WTC11 (cell line): ENCODE measurements around the gene YTHDF1. TPM values are rescaled to one million over a fixed set of nuclear protein-coding genes. Genes with fewer than 3 reads are reported as not detected.

Experiments
- ATAC-seq: fragments of 200-7000 bp; cut with Tn5 transposase; 2 replicates; pipeline ENCODE4 v1.10.0; 2021; ENCODE audit warnings: mild to moderate bottlenecking, moderate library complexity
- CTCF ChIA-PET: fragments of 300-600 bp; sonication (Branson Sonifier 250); formaldehyde crosslinking; loops from one replicate; lab custom pipeline; 2021; ENCODE audit warnings: antibody characterized with exemption; lab: Charles Lee
- POLR2A ChIA-PET: fragments of 350-600 bp; sonication (Branson Sonifier 250); formaldehyde crosslinking; loops from one replicate; lab custom pipeline; 2021; ENCODE audit warnings: antibody characterized with exemption; lab: Charles Lee
- DNase-seq: peaks from one replicate; pipeline ENCODE4 v3.0.0; 2021; ENCODE audit warnings: low spot score
- H3K27ac Mint-ChIP-seq: 2 replicates; pipeline ENCODE4 v1.8.0; 2021; ENCODE audit warnings: mixed read lengths
- H3K27me3 Mint-ChIP-seq: 2 replicates; pipeline ENCODE4 v1.8.0; 2021; ENCODE audit warnings: low read depth, mild to moderate bottlenecking, moderate library complexity, mixed read lengths
- H3K36me3 Mint-ChIP-seq: 2 replicates; pipeline ENCODE4 v1.8.0; 2021; ENCODE audit warnings: mixed read lengths
- H3K4me1 Mint-ChIP-seq: 2 replicates; pipeline ENCODE4 v1.8.0; 2022; ENCODE audit warnings: mixed read lengths
- H3K4me3 Mint-ChIP-seq: 2 replicates; pipeline ENCODE4 v1.8.0; 2021; ENCODE audit warnings: mild to moderate bottlenecking, moderate library complexity, mixed read lengths
- H3K9me3 Mint-ChIP-seq: 2 replicates; pipeline ENCODE4 v1.8.0; 2021; ENCODE audit warnings: mixed read lengths
- EMX1 ChIP-seq: fragments of 250-450 bp; sonication (Bioruptor Pico); IDR thresholded peaks from 2 replicates; pipeline ENCODE4 v1.8.0; 2021; ENCODE audit warnings: mild to moderate bottlenecking
- ERG ChIP-seq: fragments of 250-450 bp; sonication (Bioruptor Pico); IDR thresholded peaks from 2 replicates; pipeline ENCODE4 v1.8.0; 2021; ENCODE audit warnings: mild to moderate bottlenecking
- ETV6 ChIP-seq: sonication (generic); formaldehyde crosslinking; IDR thresholded peaks from 2 replicates; pipeline ENCODE4 v1.8.1; 2022; ENCODE audit warnings: mild to moderate bottlenecking, missing genetic modification reagents
- FOXK1 ChIP-seq: sonication (generic); formaldehyde crosslinking; IDR thresholded peaks from 2 replicates; pipeline ENCODE4 v1.8.0; 2022; ENCODE audit warnings: mild to moderate bottlenecking, moderate library complexity, missing genetic modification reagents
- HMGA2 ChIP-seq: fragments of 250-450 bp; sonication (Bioruptor Pico); IDR thresholded peaks from 2 replicates; pipeline ENCODE4 v1.4.0; 2021; ENCODE audit warnings: mild to moderate bottlenecking, moderate library complexity
- KAT7 ChIP-seq: sonication (generic); formaldehyde crosslinking; IDR thresholded peaks from 2 replicates; pipeline ENCODE4 v1.8.1; 2023; ENCODE audit warnings: missing genetic modification reagents, mild to moderate bottlenecking, borderline replicate concordance
- NFYB ChIP-seq: sonication (generic); formaldehyde crosslinking; conservative IDR thresholded peaks from 2 replicates; pipeline ENCODE4 v1.8.0; 2022; ENCODE audit warnings: low read depth, missing genetic modification reagents
- NR3C1 ChIP-seq: sonication (generic); formaldehyde crosslinking; conservative IDR thresholded peaks from 2 replicates; pipeline ENCODE4 v1.8.1; 2023; ENCODE audit warnings: low read depth, mild to moderate bottlenecking, missing genetic modification reagents
- RELA ChIP-seq: sonication (generic); formaldehyde crosslinking; IDR thresholded peaks from 2 replicates; pipeline ENCODE4 v1.8.1; 2022; ENCODE audit warnings: missing genetic modification reagents, mild to moderate bottlenecking, borderline replicate concordance
- SMAD3 ChIP-seq: sonication (generic); formaldehyde crosslinking; IDR thresholded peaks from 2 replicates; pipeline ENCODE4 v1.8.0; 2022; ENCODE audit warnings: missing genetic modification reagents, mild to moderate bottlenecking, borderline replicate concordance
- SOX15 ChIP-seq: fragments of 250-450 bp; sonication (Bioruptor Pico); IDR thresholded peaks from 2 replicates; pipeline ENCODE4 v1.9.0; 2021; ENCODE audit warnings: mild to moderate bottlenecking
- TCF7 ChIP-seq: sonication (generic); formaldehyde crosslinking; IDR thresholded peaks from 2 replicates; pipeline ENCODE4 v1.8.0; 2022; ENCODE audit warnings: mild to moderate bottlenecking, low read depth, missing genetic modification reagents, moderate library complexity
- TEAD4 ChIP-seq: sonication (generic); formaldehyde crosslinking; IDR thresholded peaks from 2 replicates; pipeline ENCODE4 v1.8.0; 2022; ENCODE audit warnings: mild to moderate bottlenecking, missing genetic modification reagents
- ZNF232 ChIP-seq: sonication (generic); formaldehyde crosslinking; IDR thresholded peaks from 2 replicates; pipeline ENCODE4 v1.8.0; 2022; ENCODE audit warnings: mild to moderate bottlenecking, missing genetic modification reagents
- total RNA-seq: library from RNA; stranded (reverse); gene quantifications from 3 replicates; pipeline ENCODE4 v1.2.3, GENCODE V29; 2021
- TF ChIP-seq, protein P1 (sequence below): fragments of 250-450 bp; sonication (Bioruptor Pico); conservative IDR thresholded peaks from 2 replicates; pipeline ENCODE4 v1.9.0; 2021; ENCODE audit warnings: mild to moderate bottlenecking
- TF ChIP-seq, protein P2 (sequence below): fragments of 250-450 bp; sonication (Bioruptor Pico); IDR thresholded peaks from 2 replicates; pipeline ENCODE4 v1.9.0; 2021; ENCODE audit warnings: moderate library complexity, mild to moderate bottlenecking, inconsistent platforms, borderline replicate concordance
- TF ChIP-seq, protein P3 (sequence below): sonication (generic); formaldehyde crosslinking; IDR thresholded peaks from 2 replicates; pipeline ENCODE4 v1.8.1; 2022; ENCODE audit warnings: mild to moderate bottlenecking, moderate library complexity, missing genetic modification reagents
- TF ChIP-seq, protein P4 (sequence below): sonication (generic); formaldehyde crosslinking; IDR thresholded peaks from 2 replicates; pipeline ENCODE4 v1.8.1; 2022; ENCODE audit warnings: missing genetic modification reagents, borderline replicate concordance
- TF ChIP-seq, protein P5 (sequence below): sonication (generic); formaldehyde crosslinking; IDR thresholded peaks from 2 replicates; pipeline ENCODE4 v1.8.0; 2023; ENCODE audit warnings: missing genetic modification reagents
- TF ChIP-seq, protein P6 (sequence below): sonication (generic); formaldehyde crosslinking; IDR thresholded peaks from 2 replicates; pipeline ENCODE4 v1.8.1; 2023; ENCODE audit warnings: mild to moderate bottlenecking, missing genetic modification reagents, moderate library complexity

Gene YTHDF1
- total RNA-seq, 1 experiment from 2014 or later = 61.3 TPM

- TF ChIP-seq SMAD3 = no peak
- TF ChIP-seq SOX15 (CRISPR knock-in tag) = no peak
- no peak for TF ChIP-seq HMGA2 (CRISPR knock-in tag)
- TF ChIP-seq RELA (CRISPR knock-in tag) = peak; percentile 58; the same call in 1 of the 2 replicates
- no peak for TF ChIP-seq EMX1 (CRISPR knock-in tag)
- TF ChIP-seq, protein P1, sequence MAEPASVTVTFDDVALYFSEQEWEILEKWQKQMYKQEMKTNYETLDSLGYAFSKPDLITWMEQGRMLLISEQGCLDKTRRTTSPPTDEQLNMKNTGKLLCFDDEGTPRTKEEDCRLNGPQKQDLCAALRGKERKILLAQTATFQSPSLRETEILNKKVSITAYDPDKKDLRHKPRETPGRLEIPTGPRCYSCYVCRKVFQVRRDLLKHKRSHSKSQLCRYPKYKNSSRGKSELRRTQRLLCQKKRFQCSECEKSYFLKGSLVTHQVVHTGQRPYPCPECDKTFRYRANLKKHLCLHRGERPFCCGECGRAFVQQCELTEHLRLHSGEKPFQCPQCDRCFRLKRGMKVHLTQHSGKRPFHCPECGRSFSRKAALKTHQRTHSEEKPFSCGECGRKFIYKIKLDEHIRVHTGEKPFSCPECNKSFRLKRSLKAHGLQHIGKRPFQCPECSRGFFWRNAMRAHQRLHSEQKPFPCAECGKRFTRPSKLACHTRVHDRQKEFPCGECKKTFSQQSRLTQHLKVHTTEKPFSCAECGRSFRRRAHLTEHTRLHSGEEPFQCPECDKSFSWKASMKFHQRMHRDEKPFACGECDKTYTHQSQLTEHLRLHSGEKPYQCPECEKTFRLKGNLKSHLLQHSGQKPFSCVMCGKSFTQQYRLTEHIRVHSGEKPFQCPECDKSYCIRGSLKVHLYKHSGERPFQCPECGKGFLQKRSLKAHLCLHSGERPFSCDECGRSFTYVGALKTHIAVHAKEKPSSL (CRISPR knock-in tag) = no peak
- TF ChIP-seq, protein P2, sequence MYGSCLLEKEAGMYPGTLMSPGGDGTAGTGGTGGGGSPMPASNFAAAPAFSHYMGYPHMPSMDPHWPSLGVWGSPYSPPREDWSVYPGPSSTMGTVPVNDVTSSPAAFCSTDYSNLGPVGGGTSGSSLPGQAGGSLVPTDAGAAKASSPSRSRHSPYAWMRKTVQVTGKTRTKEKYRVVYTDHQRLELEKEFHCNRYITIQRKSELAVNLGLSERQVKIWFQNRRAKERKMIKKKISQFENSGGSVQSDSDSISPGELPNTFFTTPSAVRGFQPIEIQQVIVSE = no peak
- TF ChIP-seq, protein P3, sequence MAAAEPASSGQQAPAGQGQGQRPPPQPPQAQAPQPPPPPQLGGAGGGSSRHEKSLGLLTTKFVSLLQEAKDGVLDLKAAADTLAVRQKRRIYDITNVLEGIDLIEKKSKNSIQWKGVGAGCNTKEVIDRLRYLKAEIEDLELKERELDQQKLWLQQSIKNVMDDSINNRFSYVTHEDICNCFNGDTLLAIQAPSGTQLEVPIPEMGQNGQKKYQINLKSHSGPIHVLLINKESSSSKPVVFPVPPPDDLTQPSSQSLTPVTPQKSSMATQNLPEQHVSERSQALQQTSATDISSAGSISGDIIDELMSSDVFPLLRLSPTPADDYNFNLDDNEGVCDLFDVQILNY (CRISPR knock-in tag) = no peak
- TF ChIP-seq, protein P4, sequence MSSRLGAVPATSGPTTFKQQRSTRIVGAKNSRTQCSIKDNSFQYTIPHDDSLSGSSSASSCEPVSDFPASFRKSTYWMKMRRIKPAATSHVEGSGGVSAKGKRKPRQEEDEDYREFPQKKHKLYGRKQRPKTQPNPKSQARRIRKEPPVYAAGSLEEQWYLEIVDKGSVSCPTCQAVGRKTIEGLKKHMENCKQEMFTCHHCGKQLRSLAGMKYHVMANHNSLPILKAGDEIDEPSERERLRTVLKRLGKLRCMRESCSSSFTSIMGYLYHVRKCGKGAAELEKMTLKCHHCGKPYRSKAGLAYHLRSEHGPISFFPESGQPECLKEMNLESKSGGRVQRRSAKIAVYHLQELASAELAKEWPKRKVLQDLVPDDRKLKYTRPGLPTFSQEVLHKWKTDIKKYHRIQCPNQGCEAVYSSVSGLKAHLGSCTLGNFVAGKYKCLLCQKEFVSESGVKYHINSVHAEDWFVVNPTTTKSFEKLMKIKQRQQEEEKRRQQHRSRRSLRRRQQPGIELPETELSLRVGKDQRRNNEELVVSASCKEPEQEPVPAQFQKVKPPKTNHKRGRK (CRISPR knock-in tag) = no peak
- no peak for TF ChIP-seq ETV6
- 0 out of 2 replicates have a peak, but pooled peaks have one; percentile 16 for TF ChIP-seq NFYB (CRISPR knock-in tag)
- no peak for TF ChIP-seq ERG
- TF ChIP-seq KAT7 = no peak
- no peak for TF ChIP-seq NR3C1 (CRISPR knock-in tag)
- no peak for TF ChIP-seq TEAD4
- TF ChIP-seq FOXK1 (CRISPR knock-in tag) = peak; percentile 10; the same call in 1 of the 2 replicates
Observed at GRCh38 chr20:63176034-63176426, 39.9 kb downstream of the YTHDF1 start (continued).

DNA sequence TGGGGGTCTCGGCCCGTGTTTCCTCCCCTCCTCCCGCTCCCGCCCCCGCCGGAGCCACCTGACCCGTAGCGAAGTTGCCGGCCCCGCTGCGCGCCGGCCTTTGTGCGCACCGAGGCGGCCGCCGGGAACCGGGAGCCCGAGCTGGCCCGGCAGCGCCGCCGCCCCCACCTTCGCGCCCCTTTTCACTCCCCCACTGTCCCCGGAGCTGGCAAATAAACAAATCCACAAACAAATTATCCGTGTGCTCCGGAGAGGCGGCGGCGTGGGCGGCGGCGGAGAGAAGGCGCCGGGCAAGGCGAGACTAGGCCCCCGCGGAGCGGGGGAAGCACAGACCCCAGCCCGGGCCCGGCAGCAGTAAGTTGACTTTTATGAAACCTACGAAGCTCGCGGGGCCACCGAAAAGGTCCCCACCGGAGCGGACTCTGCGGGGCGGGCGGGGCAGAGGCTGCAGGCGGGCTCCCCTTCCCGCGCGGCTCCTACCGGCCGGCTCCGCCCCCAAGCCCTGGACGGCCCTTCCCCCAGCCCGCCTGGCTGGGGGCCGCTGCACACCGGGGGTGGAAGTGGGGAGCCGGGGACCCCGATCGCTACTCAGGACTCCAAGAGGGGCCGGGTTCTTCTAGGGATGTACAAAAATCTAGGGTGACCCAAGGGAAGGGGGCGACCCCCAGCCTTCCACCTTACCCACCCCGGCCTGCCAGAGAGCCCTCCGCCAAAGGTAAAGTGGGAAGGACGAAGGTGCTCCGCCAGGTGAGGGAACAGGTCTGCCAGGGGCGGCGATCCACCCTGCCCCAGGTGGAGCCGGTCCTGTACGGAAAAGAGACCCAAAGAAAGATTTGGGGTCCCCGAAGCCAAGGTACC is 40.7 kb downstream of the YTHDF1 start:
- H3K27ac Mint-ChIP-seq = no peak overlapping the region
- H3K4me1 Mint-ChIP-seq = peaks cover 10% of the 10 kb centered on the region
- H3K36me3 Mint-ChIP-seq = no peaks in the 10 kb centered on the region
- DNase-seq = no peak
- peak overlapping the region; percentile 63 for H3K4me3 Mint-ChIP-seq
- H3K27me3 Mint-ChIP-seq = peaks cover 66% of the 10 kb centered on the region
- POLR2A ChIA-PET = no interaction called here
- TF ChIP-seq TCF7 (CRISPR knock-in tag) (no peak), ZNF232 (CRISPR knock-in tag) (no peak)
- TF ChIP-seq, protein P5, sequence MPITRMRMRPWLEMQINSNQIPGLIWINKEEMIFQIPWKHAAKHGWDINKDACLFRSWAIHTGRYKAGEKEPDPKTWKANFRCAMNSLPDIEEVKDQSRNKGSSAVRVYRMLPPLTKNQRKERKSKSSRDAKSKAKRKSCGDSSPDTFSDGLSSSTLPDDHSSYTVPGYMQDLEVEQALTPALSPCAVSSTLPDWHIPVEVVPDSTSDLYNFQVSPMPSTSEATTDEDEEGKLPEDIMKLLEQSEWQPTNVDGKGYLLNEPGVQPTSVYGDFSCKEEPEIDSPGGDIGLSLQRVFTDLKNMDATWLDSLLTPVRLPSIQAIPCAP = no peak
- TF ChIP-seq, protein P6, sequence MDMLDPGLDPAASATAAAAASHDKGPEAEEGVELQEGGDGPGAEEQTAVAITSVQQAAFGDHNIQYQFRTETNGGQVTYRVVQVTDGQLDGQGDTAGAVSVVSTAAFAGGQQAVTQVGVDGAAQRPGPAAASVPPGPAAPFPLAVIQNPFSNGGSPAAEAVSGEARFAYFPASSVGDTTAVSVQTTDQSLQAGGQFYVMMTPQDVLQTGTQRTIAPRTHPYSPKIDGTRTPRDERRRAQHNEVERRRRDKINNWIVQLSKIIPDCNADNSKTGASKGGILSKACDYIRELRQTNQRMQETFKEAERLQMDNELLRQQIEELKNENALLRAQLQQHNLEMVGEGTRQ = peak; percentile 37; the same call in 1 of the 2 replicates
- H3K9me3 Mint-ChIP-seq = no peaks in the 10 kb centered on the region
- CTCF ChIA-PET = interaction anchor here (0.7 to 2.9 kb wide), 5 partner anchors 8 to 200 kb away, joined by 3 to 12 read pairs (median 4); no protein-coding TSS in a partner anchor
- ATAC-seq = no peak
